CD4-positive, alpha-beta T cell treated with Interleukin-15 for 1 hour (primary cell): ENCODE results near the gene C11orf71.

Source experiments
- DNase-seq: peaks from one replicate; pipeline ENCODE4 v3.0.0-alpha.2; 2020

The C11orf71 gene

GRCh38 chr11:114400216-114400914 lies at the start of gene C11orf71, which contains the start of gene RBM7:
TSS of gene C11orf71 (minus strand) at chr11:114400511. CDS start at chr11:114400331, 180 bp downstream.
TSS of gene RBM7 (plus strand) at chr11:114400666. CDS start at chr11:114400672, 6 bp downstream.
- peak; percentile 99 for DNase-seq

GRCh38 chr11:114449845-114450244 lies 49.5 kb upstream of the C11orf71 start:
- DNase-seq = no peak

GRCh38 chr11:114448749-114449482 lies 48.6 kb upstream of the C11orf71 start:
- DNase-seq = no peak

DNA sequence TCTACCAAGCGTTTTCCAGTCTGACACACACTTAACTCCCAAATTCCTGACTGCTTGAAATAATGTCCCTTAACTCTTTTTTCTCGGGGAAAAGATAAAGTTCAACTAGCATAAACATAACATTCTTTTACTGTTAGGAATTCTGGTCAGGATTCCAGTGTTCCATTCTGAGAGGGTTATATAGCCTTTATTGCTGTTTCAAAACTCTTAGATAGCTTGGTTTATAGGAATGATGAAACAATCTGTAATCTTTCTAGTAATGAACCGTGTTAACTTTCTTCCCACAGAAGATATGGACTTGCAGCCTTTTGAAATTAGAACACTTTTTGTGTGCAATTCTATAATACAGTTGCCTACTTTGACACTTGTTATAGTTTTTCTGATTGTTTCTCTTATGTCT lies 47.6 kb upstream of the C11orf71 start:
- DNase-seq = no peak

- no peak for DNase-seq
Observed at GRCh38 chr11:114447444-114447843, 47.1 kb upstream of the C11orf71 start.

DNA sequence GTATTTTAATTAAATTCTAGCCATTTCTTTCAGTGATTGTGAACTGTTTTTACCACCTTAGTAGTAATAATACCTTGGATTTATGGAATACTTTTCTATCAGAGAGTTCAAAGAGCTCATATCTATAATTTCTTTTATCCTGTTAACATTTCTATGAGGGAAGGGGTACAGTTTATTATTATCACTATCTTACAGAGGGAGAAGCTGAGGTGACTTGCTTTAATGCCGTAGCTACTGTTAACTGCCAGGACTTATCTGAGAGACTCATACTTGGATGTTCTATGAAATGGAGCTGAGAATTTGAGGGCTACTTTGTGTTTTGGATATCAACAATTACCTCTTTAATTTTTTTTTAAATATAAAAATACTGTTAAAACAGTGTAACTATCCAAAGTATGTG lies 42.2 kb upstream of the C11orf71 start:
- DNase-seq = no peak

DNA sequence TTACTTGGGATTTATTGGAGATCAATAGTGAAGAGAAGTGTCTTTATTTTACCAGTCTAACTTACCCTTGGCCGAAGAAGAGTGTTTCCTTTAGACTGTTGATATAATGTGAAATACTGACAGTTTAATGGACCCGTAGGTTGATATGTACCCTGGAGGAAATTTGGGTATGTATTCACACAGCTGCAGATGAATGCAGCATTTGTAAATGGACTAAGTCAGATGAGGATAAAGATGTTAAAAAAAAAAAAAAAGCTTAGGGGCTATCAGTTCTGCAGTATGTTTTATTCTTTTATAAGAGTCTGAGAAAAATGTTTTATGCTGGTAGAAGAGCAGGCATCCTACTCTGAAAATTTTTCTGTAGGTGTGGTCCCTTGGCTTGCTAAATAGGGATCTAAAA lies 41.6 kb upstream of the C11orf71 start:
- DNase-seq = no peak

- no peak for DNase-seq
Observed at GRCh38 chr11:114440971-114441763, 40.9 kb upstream of the C11orf71 start.

DNA sequence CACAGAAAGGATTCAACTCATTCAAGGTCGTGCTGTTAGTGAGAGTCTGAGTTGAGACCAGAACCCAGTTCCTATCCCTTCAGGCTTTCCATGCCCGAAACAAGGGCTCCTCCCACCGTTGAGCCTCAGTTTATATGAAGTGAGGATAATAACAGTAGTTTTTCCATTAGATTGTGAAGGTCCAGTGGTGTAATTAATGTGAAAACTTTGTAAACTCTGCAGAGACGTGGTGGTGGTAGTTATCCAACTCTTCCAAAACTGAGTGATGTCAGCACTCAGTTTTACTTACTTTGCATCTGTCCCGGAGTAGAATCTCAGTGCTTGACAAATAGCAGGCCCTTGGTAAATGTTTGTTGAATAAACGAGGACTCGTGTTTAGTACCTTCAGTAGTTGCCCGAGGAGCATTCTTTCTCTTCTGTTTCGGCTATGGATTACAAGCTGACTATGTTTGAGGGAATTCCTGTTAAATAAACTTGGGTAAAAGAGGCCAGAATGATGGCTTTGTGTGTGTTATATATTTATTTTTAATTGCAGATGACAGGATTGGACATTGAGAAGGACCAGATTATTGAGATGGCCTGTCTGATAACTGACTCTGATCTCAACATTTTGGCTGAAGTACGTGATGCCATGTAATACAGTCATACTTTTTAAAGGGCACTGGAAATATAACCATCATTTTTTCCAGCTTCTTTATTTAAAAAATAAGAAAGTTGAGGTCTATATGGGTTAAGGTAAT lies 40.0 kb upstream of the C11orf71 start:
- no peak for DNase-seq

DNA sequence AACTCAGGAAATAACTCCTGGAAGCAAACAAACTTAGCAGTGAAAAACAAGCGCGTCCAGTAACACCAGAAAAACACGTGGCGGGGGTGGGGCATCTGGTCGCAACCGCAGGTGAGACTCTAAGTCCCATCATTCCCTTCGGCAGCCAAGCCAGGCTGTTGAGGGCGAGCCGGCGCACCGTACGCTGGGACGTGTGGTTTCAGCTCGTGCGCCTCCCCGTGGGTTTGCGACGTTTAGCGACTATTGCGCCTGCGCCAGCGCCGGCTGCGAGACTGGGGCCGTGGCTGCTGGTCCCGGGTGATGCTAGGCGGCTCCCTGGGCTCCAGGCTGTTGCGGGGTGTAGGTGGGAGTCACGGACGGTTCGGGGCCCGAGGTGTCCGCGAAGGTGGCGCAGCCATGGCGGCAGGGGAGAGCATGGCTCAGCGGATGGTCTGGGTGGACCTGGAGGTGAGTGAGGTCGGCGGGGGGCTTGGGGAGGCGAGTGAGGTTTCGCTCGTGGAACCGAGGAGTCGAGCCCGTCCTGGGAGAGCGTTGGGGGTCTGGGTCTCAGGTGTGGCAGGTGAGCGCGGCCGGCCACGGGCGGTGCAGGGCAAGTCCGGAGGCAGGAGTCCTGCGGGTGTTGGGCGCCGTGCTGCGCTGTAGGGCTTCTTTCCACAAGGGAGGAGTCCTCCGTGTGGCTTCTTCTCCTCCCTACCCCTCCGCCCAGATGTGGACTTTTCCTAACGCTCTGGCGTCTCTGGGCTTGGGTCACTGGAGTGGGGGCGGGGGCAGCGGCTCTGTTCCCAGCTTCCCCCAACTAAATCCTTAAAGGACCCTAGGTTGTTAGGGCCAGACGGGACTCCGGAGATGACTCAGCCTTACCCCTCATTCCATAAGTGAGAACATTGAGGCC lies 39.2 kb upstream of the C11orf71 start, which contains the start of gene REXO2:
Gene REXO2, plus strand, starts transcription at position 239 of the 892 bp plus-strand sequence. Its CDS starts 62 bp downstream, at position 301.
- peak; percentile 95 for DNase-seq

- no peak for DNase-seq
Observed at GRCh38 chr11:114438303-114438702, 38.0 kb upstream of the C11orf71 start.

- no peak for DNase-seq
Observed at GRCh38 chr11:114433376-114433775, 33.1 kb upstream of the C11orf71 start.

DNA sequence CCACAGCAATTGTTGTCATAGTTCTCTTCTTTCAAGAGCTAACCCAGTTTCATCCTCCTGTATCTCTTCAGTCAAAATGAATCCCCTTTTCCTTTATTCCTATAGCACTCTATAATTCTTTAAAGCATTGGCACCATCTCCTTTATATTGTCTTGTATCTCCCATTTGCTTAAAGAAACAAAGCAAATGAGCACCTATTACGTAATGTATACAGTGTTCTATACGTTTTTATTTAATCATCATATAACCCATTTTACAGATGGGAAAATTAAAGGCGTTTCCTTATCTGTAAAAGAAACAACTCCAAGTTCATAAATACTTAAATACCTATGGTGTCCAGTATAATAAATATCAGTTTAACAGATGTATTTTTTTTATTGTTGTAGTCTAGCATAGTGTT lies 32.6 kb upstream of the C11orf71 start:
- DNase-seq = no peak

GRCh38 chr11:114430290-114430689 lies 30.0 kb upstream of the C11orf71 start:
- DNase-seq = no peak

GRCh38 chr11:114426280-114426679 lies 26.0 kb upstream of the C11orf71 start:
- no peak for DNase-seq

GRCh38 chr11:114416441-114416961 lies 16.2 kb upstream of the C11orf71 start:
- no peak for DNase-seq

- DNase-seq = no peak
Observed at GRCh38 chr11:114413958-114414357, 13.6 kb upstream of the C11orf71 start.

- no peak for DNase-seq
Observed at GRCh38 chr11:114412946-114413345, 12.6 kb upstream of the C11orf71 start.

DNA sequence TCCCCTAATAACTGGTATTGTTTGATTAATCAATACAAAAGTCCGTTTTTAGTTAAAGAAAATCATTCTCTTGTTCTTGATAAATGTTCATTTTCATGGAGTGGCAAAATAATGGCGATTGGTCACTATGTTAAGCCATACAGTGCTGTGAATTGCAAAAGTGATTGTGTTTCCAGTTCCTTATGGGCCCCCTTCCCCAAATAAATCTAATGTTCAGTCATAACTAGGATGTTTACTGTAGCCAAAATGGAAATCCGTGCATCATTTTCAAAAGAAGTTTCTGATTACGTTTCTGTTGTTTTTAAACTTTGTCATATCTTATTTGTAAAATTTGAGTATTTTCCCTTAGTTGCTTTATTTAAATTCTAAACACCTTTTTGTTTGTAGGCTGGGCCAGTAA lies 1.0 kb upstream of the C11orf71 start:
- DNase-seq = no peak

GRCh38 chr11:114400915-114401223 lies 558 bp upstream of the C11orf71 start:
- DNase-seq = no peak

DNA sequence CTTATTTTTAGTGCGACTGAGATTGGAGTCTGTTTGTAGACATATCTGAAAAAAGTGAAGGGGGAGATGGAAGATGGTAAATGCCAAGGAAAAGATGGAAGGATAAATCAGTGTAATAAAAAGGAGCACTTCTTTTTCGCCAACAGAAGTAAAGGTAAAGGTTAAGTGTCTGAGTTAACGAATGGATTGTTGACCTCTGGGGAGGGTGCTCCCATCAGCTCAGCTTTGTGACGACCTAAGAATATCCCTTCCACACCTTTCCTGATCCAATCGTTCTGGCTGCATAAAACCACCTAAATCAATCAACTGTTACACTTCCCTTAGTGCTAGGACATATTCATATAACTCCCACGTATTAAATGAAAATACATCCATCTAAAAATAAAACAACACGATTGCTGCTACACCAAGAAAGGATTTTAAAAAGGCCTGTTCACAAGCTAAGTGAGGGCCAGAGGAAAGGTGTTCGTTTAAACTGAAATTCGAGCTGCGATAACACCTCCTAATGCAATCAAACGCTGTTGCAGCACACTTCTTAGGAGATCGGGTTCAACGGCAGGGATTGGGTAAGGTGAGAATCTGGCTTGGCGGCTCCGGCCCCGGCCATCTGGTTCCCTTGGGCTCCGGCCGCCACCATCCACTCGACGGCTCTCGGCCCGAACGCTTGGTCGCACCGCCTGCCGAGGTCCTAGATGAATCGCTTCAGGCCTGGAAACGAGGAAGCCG lies 658 bp downstream of the C11orf71 start:
- no peak for DNase-seq
